Fibroblast of the aortic adventitia (primary cell): Measurements from ENCODE around the gene ADAMTSL1. TPM values are rescaled to one million over a fixed set of nuclear protein-coding genes. Genes with fewer than 3 reads are reported as not detected.

ENCODE experiments used
- DNase-seq: peaks from one replicate; pipeline ENCODE4 v3.0.0-alpha.2; 2010; ENCODE audit warnings: low read depth
- H3K4me3 ChIP-seq: 2 replicates; pipeline ENCODE4 v1.5.1; 2011; ENCODE audit warnings: low read depth, mild to moderate bottlenecking, control low read depth, low read length, moderate library complexity
- CTCF ChIP-seq: IDR thresholded peaks from 2 replicates; pipeline ENCODE4 v1.5.1; 2011; ENCODE audit warnings: mild to moderate bottlenecking, low read length, control low read depth, inconsistent platforms; ENCODE audit not compliant: insufficient read depth
- total RNA-seq: library from RNA; depleted of rRNA; stranded (reverse); fragments of >200 nt; gene quantifications from 2 replicates; pipeline ENCODE4 v1.2.3, GENCODE V29; 2012; ENCODE audit warnings: low replicate concordance

ADAMTSL1 gene
- total RNA-seq, 1 donor = 179 TPM

GRCh38 chr9:18855656-18856055 is 381.7 kb downstream of the ADAMTSL1 start:
- no peak overlapping the region for H3K4me3 ChIP-seq
- TF ChIP-seq CTCF = no peak
- peak; percentile 82 for DNase-seq

GRCh38 chr9:18857334-18857733 is 383.4 kb downstream of the ADAMTSL1 start:
- no peak for TF ChIP-seq CTCF
- no peak for DNase-seq
- no peak overlapping the region for H3K4me3 ChIP-seq

GRCh38 chr9:18857769-18858168 is 383.8 kb downstream of the ADAMTSL1 start:
- DNase-seq = peak; percentile 70
- no peak for TF ChIP-seq CTCF
- no peak overlapping the region for H3K4me3 ChIP-seq

- TF ChIP-seq CTCF = peak; percentile 26
- peak overlapping the region; percentile 19 for H3K4me3 ChIP-seq
- peak; percentile 88 for DNase-seq
Measured at GRCh38 chr9:18861609-18862544, 387.9 kb downstream of the ADAMTSL1 start.

- H3K4me3 ChIP-seq = no peak overlapping the region
- TF ChIP-seq CTCF = no peak
- DNase-seq = peak; percentile 57
Measured at GRCh38 chr9:18863791-18864190, 389.8 kb downstream of the ADAMTSL1 start.

GRCh38 chr9:18864516-18864915 is 390.6 kb downstream of the ADAMTSL1 start:
- H3K4me3 ChIP-seq = no peak overlapping the region
- TF ChIP-seq CTCF = no peak
- DNase-seq = no peak

GRCh38 chr9:18865542-18865941 is 391.6 kb downstream of the ADAMTSL1 start:
- peak; percentile 77 for DNase-seq
- TF ChIP-seq CTCF = no peak
- no peak overlapping the region for H3K4me3 ChIP-seq
